Astrocyte (in vitro differentiated cells and primary cell): ENCODE data around the gene CAMK1G. TPM values are rescaled to one million over a fixed set of nuclear protein-coding genes. Genes with fewer than 3 reads are reported as not detected.

Experiments used
- DNase-seq: peaks from one replicate; pipeline ENCODE4 v3.0.0-alpha.2; 2010; ENCODE audit warnings: low read depth
- FAIRE-seq: peaks from 2 replicates; lab custom pipeline; 2011; peaks lifted over from hg19 to GRCh38; lab: Jason Lieb, UNC
- H2AFZ ChIP-seq: 2 replicates; pipeline ENCODE4 v1.6.0; 2012; ENCODE audit warnings: low read depth, low read length, inconsistent platforms
- H3K27ac ChIP-seq: 2 replicates; pipeline ENCODE4 v1.5.1; 2011; ENCODE audit warnings: low read depth, low read length, inconsistent platforms
- H3K27me3 ChIP-seq: 2 replicates; pipeline ENCODE4 v1.6.0; 2011; ENCODE audit warnings: low read length, inconsistent platforms; ENCODE audit not compliant: insufficient read depth
- H3K36me3 ChIP-seq: 2 replicates; pipeline ENCODE4 v1.5.1; 2011; ENCODE audit warnings: low read length, inconsistent platforms; ENCODE audit not compliant: insufficient read depth
- H3K4me1 ChIP-seq: 2 replicates; pipeline ENCODE4 v1.5.1; 2011; ENCODE audit warnings: low read length, inconsistent platforms; ENCODE audit not compliant: insufficient read depth
- H3K4me2 ChIP-seq: 2 replicates; pipeline ENCODE4 v1.6.0; 2012; ENCODE audit warnings: low read length, inconsistent platforms
- H3K4me3 ChIP-seq: 2 replicates; pipeline ENCODE4 v1.5.1; 2011; ENCODE audit warnings: low read depth, mild to moderate bottlenecking, low read length, inconsistent platforms; ENCODE audit not compliant: insufficient read depth
- H3K79me2 ChIP-seq: 2 replicates; pipeline ENCODE4 v1.6.0; 2012; ENCODE audit warnings: mild to moderate bottlenecking, low read length, inconsistent platforms; ENCODE audit not compliant: insufficient read depth
- H3K9ac ChIP-seq: 2 replicates; pipeline ENCODE4 v1.6.0; 2012; ENCODE audit warnings: mild to moderate bottlenecking, low read length, inconsistent platforms
- H3K9me3 ChIP-seq: 2 replicates; pipeline ENCODE4 v1.5.1; 2012; ENCODE audit warnings: low read depth, mild to moderate bottlenecking, low read length, inconsistent platforms; ENCODE audit not compliant: insufficient read depth
- H4K20me1 ChIP-seq: 2 replicates; pipeline ENCODE4 v1.6.0; 2012; ENCODE audit warnings: low read length, inconsistent platforms; ENCODE audit not compliant: insufficient read depth
- H3K27ac Mint-ChIP-seq: one replicate; pipeline ENCODE4 v1.8.0; 2021; ENCODE audit warnings: mild to moderate bottlenecking, mixed read lengths; ENCODE audit not compliant: unreplicated experiment
- H3K27me3 Mint-ChIP-seq: one replicate; pipeline ENCODE4 v1.8.0; 2021; ENCODE audit warnings: low read depth, mixed read lengths; ENCODE audit not compliant: unreplicated experiment
- H3K36me3 Mint-ChIP-seq: one replicate; pipeline ENCODE4 v1.8.0; 2021; ENCODE audit warnings: low read depth, mixed read lengths; ENCODE audit not compliant: unreplicated experiment
- H3K4me1 Mint-ChIP-seq: one replicate; pipeline ENCODE4 v1.8.0; 2021; ENCODE audit warnings: low read depth, mixed read lengths; ENCODE audit not compliant: unreplicated experiment
- H3K4me3 Mint-ChIP-seq: one replicate; pipeline ENCODE4 v1.8.0; 2021; ENCODE audit warnings: mild to moderate bottlenecking, moderate library complexity, mixed read lengths; ENCODE audit not compliant: unreplicated experiment
- H3K9me3 Mint-ChIP-seq: one replicate; pipeline ENCODE4 v1.8.0; 2021; ENCODE audit warnings: mild to moderate bottlenecking, mixed read lengths; ENCODE audit not compliant: unreplicated experiment
- CTCF ChIP-seq: IDR thresholded peaks from 2 replicates; pipeline ENCODE4 v1.5.1; 2011; ENCODE audit warnings: low read depth, mild to moderate bottlenecking, inconsistent platforms, low read length, moderate library complexity; ENCODE audit not compliant: insufficient read depth
- EZH2 ChIP-seq: IDR thresholded peaks from 2 replicates; pipeline ENCODE4 v1.6.1; 2012; ENCODE audit warnings: mild to moderate bottlenecking, low read length, inconsistent platforms; ENCODE audit not compliant: insufficient read depth
- total RNA-seq: library from RNA; stranded (reverse); gene quantifications from 2 replicates; pipeline ENCODE4 v1.2.1, GENCODE V29; 2021

CAMK1G gene
- total RNA-seq, 1 donor from 2014 or later = 0.45 TPM

DNA sequence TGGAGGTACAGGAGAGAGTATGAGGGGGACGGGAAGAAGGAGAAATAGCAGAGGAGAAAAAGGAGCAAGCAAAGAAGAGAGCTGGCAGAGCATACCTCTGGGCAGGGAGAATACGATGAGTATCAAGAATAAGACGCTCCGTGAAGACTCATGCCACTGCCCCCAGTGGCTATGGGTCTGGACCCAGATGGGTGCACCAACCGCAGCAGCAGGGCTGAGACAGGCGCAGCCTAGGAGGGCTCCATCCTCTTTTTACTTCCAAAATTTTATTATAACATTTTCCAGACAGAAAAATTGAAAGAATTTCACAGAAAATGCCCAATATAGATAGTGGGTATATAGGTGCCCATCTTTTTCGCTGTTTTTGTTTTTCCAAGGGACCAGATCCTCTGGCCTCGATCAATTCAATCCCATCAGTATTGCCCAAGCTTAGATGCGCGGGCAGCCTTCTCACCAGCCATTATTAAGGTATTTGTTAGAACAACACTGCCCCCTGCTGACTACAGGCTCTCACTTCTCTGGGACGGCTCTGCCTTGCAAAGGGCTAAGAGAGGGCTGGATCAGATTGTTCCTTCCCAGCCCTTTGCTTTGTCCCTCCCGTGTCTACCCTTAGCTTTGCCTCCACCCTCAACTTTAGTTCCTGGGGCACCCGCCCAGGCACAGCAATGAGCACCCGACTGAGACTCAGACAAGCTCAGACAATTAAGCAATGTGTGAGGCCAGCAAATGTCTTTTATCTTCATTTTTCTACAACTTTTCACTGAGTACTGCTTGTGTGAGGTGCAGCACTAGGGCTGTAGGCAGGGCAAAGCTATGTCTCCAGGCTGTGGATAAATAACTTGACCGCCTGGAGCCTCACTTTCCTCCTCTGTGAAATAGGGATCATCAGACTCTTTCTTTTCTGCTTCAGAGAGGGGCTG is 17.5 kb upstream of the CAMK1G start:
- peaks cover 32% of the 10 kb centered on the region for H3K27me3 Mint-ChIP-seq
- no peaks in the 10 kb centered on the region for H3K79me2 ChIP-seq
- H3K4me3 ChIP-seq = no peak overlapping the region
- peak; percentile 68 for FAIRE-seq
- H3K4me1 ChIP-seq = peaks cover 5% of the 10 kb centered on the region
- peaks cover 17% of the 10 kb centered on the region for H3K4me1 Mint-ChIP-seq
- H3K36me3 ChIP-seq = no peaks in the 10 kb centered on the region
- no peak overlapping the region for H3K4me2 ChIP-seq
- no peak overlapping the region for H3K4me3 Mint-ChIP-seq
- peak overlapping the region; percentile 64 for H3K27ac Mint-ChIP-seq
- DNase-seq = peak; percentile 45
- no peak overlapping the region for H2AFZ ChIP-seq
- no peaks in the 10 kb centered on the region for H3K9me3 Mint-ChIP-seq
- no peaks in the 10 kb centered on the region for H3K36me3 Mint-ChIP-seq
- H4K20me1 ChIP-seq = no peaks in the 10 kb centered on the region
- H3K9me3 ChIP-seq = no peaks in the 10 kb centered on the region
- TF ChIP-seq EZH2 = no peak
- TF ChIP-seq CTCF = peak; percentile 78
- no peak overlapping the region for H3K9ac ChIP-seq
- H3K27ac ChIP-seq = no peak overlapping the region
- peaks cover 21% of the 10 kb centered on the region for H3K27me3 ChIP-seq

GRCh38 chr1:209567698-209568175 is 15.8 kb upstream of the CAMK1G start:
- H3K79me2 ChIP-seq = no peaks in the 10 kb centered on the region
- peaks cover 22% of the 10 kb centered on the region for H3K27me3 ChIP-seq
- peaks cover 35% of the 10 kb centered on the region for H3K27me3 Mint-ChIP-seq
- H4K20me1 ChIP-seq = no peaks in the 10 kb centered on the region
- no peaks in the 10 kb centered on the region for H3K36me3 ChIP-seq
- no peak overlapping the region for H3K4me3 Mint-ChIP-seq
- H2AFZ ChIP-seq = no peak overlapping the region
- no peaks in the 10 kb centered on the region for H3K36me3 Mint-ChIP-seq
- no peaks in the 10 kb centered on the region for H3K9me3 Mint-ChIP-seq
- DNase-seq (peak; percentile 88), FAIRE-seq (peak; percentile 59)
- peaks cover 14% of the 10 kb centered on the region for H3K4me1 Mint-ChIP-seq
- H3K4me1 ChIP-seq = peaks cover 5% of the 10 kb centered on the region
- H3K27ac ChIP-seq = no peak overlapping the region
- H3K9me3 ChIP-seq = no peaks in the 10 kb centered on the region
- H3K4me3 ChIP-seq = no peak overlapping the region
- peak overlapping the region; percentile 75 for H3K27ac Mint-ChIP-seq
- no peak overlapping the region for H3K9ac ChIP-seq
- H3K4me2 ChIP-seq = no peak overlapping the region
- no peak for TF ChIP-seq EZH2
- TF ChIP-seq CTCF = no peak
